Immature natural killer cell (primary cell): ENCODE data around the gene MISP3. TPM values are rescaled to one million over a fixed set of nuclear protein-coding genes. Genes with fewer than 3 reads are reported as not detected.

Experiments
- DNase-seq, 3 donors: peaks; one replicate each; pipeline ENCODE4 v3.0.0; 2022; ENCODE audit warnings: mixed read lengths in 1 of 3
- H3K27ac Mint-ChIP-seq, 6 donors: one replicate each; pipeline ENCODE4 v1.8.0; 2020; ENCODE audit warnings: mixed read lengths in 6 of 6, mild to moderate bottlenecking in 5 of 6, inconsistent platforms in 4 of 6, moderate library complexity in 3 of 6
- H3K27me3 Mint-ChIP-seq, 3 donors: one replicate each; pipeline ENCODE4 v1.8.0; 2020 to 2021; ENCODE audit warnings: low read depth in 3 of 3, mild to moderate bottlenecking in 3 of 3, mixed read lengths in 3 of 3, moderate library complexity in 3 of 3, inconsistent platforms in 1 of 3
- H3K36me3 Mint-ChIP-seq, 3 donors: one replicate each; pipeline ENCODE4 v1.8.0; 2020; ENCODE audit warnings: mixed read lengths in 3 of 3, inconsistent platforms in 2 of 3, mild to moderate bottlenecking in 2 of 3
- H3K4me1 Mint-ChIP-seq, 2 donors: one replicate each; pipeline ENCODE4 v1.8.0; 2020; ENCODE audit warnings: inconsistent platforms in 2 of 2, mild to moderate bottlenecking in 2 of 2, mixed read lengths in 2 of 2, moderate library complexity in 1 of 2
- H3K4me3 Mint-ChIP-seq, 5 donors: one replicate each; pipeline ENCODE4 v1.8.0; 2020; ENCODE audit warnings: mild to moderate bottlenecking in 5 of 5, mixed read lengths in 5 of 5, inconsistent platforms in 3 of 5, moderate library complexity in 3 of 5
- H3K9me3 Mint-ChIP-seq, 6 donors: one replicate each; pipeline ENCODE4 v1.8.0; 2020; ENCODE audit warnings: mild to moderate bottlenecking in 6 of 6, mixed read lengths in 6 of 6, inconsistent platforms in 4 of 6, moderate library complexity in 3 of 6
- polyA plus RNA-seq, 3 donors: library from polyadenylated mRNA; unstranded; fragments of 300-500 nt; fragmentation: Illumina TruSeq; gene quantifications; one replicate each; pipeline ENCODE4 v1.2.3, GENCODE V29; 2021

MISP3 gene
- polyA plus RNA-seq, 3 donors from 2014 or later = 0.62 to 2.9 (median 2.1) TPM

- Mint-ChIP-seq H3K4me1 (peaks cover 18 to 22% of the 10 kb centered on the region in 2 donors), H3K9me3 (peaks cover 0 to 5% (median 0%) of the 10 kb centered on the region in 6 donors), H3K27me3 (peaks cover 11 to 21% (median 18%) of the 10 kb centered on the region in 3 donors), H3K27ac (peak within 1 kb of the TSS; percentile 93 to 99 (median 98)), H3K36me3 (peaks cover 0 to 3% (median 0%) of the 10 kb centered on the region in 3 donors), H3K4me3 (peak within 1 kb of the TSS; percentile 99 to 100 (median 100))
- DNase-seq = peak in 2 of 3 donors; percentile 78 to 83
Observed at GRCh38 chr19:14090509-14091080, 18.0 kb downstream of the MISP3 start, which contains the start of gene SAMD1. SAMD1 (minus strand) TSS chr19:14090751.

GRCh38 chr19:14091081-14091812, 18.7 kb downstream of the MISP3 start:
- H3K36me3 Mint-ChIP-seq = peaks cover 0 to 3% (median 0%) of the 10 kb centered on the region in 3 donors

GRCh38 chr19:14091813-14092462, 19.4 kb downstream of the MISP3 start:
- Mint-ChIP-seq H3K4me1 (peaks cover 18 to 22% of the 10 kb centered on the region in 2 donors), H3K4me3 (peak overlapping the region; percentile 99 to 100 (median 100)), H3K9me3 (peaks cover 0 to 5% (median 0%) of the 10 kb centered on the region in 6 donors), H3K27ac (peak overlapping the region; percentile 93 to 99 (median 98)), H3K27me3 (peaks cover 11 to 21% (median 18%) of the 10 kb centered on the region in 3 donors), H3K36me3 (peaks cover 0 to 8% (median 0%) of the 10 kb centered on the region in 3 donors)
- DNase-seq = no peak

More at GRCh38 chr19:14091081-14091812, 18.7 kb downstream of the MISP3 start:
- peak; percentile 71 to 76 (median 76) for DNase-seq
- peaks cover 0 to 5% (median 0%) of the 10 kb centered on the region in 6 donors for H3K9me3 Mint-ChIP-seq
- peak overlapping the region; percentile 99 to 100 (median 100) for H3K4me3 Mint-ChIP-seq
- H3K27ac Mint-ChIP-seq = peak overlapping the region; percentile 93 to 99 (median 98)
- H3K27me3 Mint-ChIP-seq = peaks cover 11 to 21% (median 18%) of the 10 kb centered on the region in 3 donors
- H3K4me1 Mint-ChIP-seq = peaks cover 18 to 22% of the 10 kb centered on the region in 2 donors

- DNase-seq = no peak
- Mint-ChIP-seq H3K36me3 (peaks cover 0 to 14% (median 0%) of the 10 kb centered on the region in 3 donors), H3K9me3 (peaks cover 0 to 5% (median 0%) of the 10 kb centered on the region in 6 donors), H3K27ac (peak overlapping the region in 4 of 6 donors; percentile 29 to 74 (median 55)), H3K27me3 (peaks cover 11 to 21% (median 18%) of the 10 kb centered on the region in 3 donors), H3K4me3 (peak overlapping the region; percentile 5 to 55 (median 54)), H3K4me1 (peaks cover 15 to 22% of the 10 kb centered on the region in 2 donors)
Observed at GRCh38 chr19:14093117-14093823, 20.7 kb downstream of the MISP3 start.

- DNase-seq = no peak
- H3K4me3 Mint-ChIP-seq = no peak overlapping the region
- peak overlapping the region in 2 of 6 donors; percentile 3 to 22 for H3K27ac Mint-ChIP-seq
- H3K9me3 Mint-ChIP-seq = peaks cover 0 to 5% (median 0%) of the 10 kb centered on the region in 6 donors
- peaks cover 0 to 11% (median 0%) of the 10 kb centered on the region in 3 donors for H3K36me3 Mint-ChIP-seq
- H3K27me3 Mint-ChIP-seq = peaks cover 6 to 17% (median 15%) of the 10 kb centered on the region in 3 donors
- H3K4me1 Mint-ChIP-seq = peaks cover 11 to 17% of the 10 kb centered on the region in 2 donors
Observed at GRCh38 chr19:14094854-14095253, 22.3 kb downstream of the MISP3 start.

- peaks cover 4 to 16% (median 5%) of the 10 kb centered on the region in 3 donors for H3K36me3 Mint-ChIP-seq
- peaks cover 0 to 5% (median 0%) of the 10 kb centered on the region in 6 donors for H3K9me3 Mint-ChIP-seq
- no peak overlapping the region for H3K27ac Mint-ChIP-seq
- no peak overlapping the region for H3K4me3 Mint-ChIP-seq
- peaks cover 1 to 13% (median 10%) of the 10 kb centered on the region in 3 donors for H3K27me3 Mint-ChIP-seq
- peaks cover 10 to 14% of the 10 kb centered on the region in 2 donors for H3K4me1 Mint-ChIP-seq
- no peak for DNase-seq
Observed at GRCh38 chr19:14096272-14096992, 23.8 kb downstream of the MISP3 start.

GRCh38 chr19:14097532-14098151, 25.1 kb downstream of the MISP3 start:
- peaks cover 2 to 7% of the 10 kb centered on the region in 2 donors for H3K4me1 Mint-ChIP-seq
- DNase-seq = no peak
- H3K9me3 Mint-ChIP-seq = peaks cover 0 to 5% (median 0%) of the 10 kb centered on the region in 6 donors
- H3K4me3 Mint-ChIP-seq = no peak overlapping the region
- no peak overlapping the region for H3K27ac Mint-ChIP-seq
- H3K36me3 Mint-ChIP-seq = peaks cover 4 to 16% (median 5%) of the 10 kb centered on the region in 3 donors
- H3K27me3 Mint-ChIP-seq = peaks cover 0 to 6% (median 5%) of the 10 kb centered on the region in 3 donors

GRCh38 chr19:14101003-14101545, 28.5 kb downstream of the MISP3 start:
- H3K9me3 Mint-ChIP-seq = no peaks in the 10 kb centered on the region
- H3K4me3 Mint-ChIP-seq = no peak overlapping the region
- no peaks in the 10 kb centered on the region for H3K4me1 Mint-ChIP-seq
- no peaks in the 10 kb centered on the region for H3K27me3 Mint-ChIP-seq
- peaks cover 4 to 24% (median 5%) of the 10 kb centered on the region in 3 donors for H3K36me3 Mint-ChIP-seq
- DNase-seq = no peak
- no peak overlapping the region for H3K27ac Mint-ChIP-seq

GRCh38 chr19:14102102-14102696, 29.6 kb downstream of the MISP3 start:
- no peaks in the 10 kb centered on the region for H3K4me1 Mint-ChIP-seq
- H3K27ac Mint-ChIP-seq = no peak overlapping the region
- no peak for DNase-seq
- no peak overlapping the region for H3K4me3 Mint-ChIP-seq
- H3K36me3 Mint-ChIP-seq = peaks cover 4 to 19% (median 5%) of the 10 kb centered on the region in 3 donors
- H3K27me3 Mint-ChIP-seq = no peaks in the 10 kb centered on the region
- no peaks in the 10 kb centered on the region for H3K9me3 Mint-ChIP-seq

- Mint-ChIP-seq H3K27ac (no peak overlapping the region), H3K4me3 (no peak overlapping the region), H3K4me1 (no peaks in the 10 kb centered on the region), H3K27me3 (no peaks in the 10 kb centered on the region), H3K9me3 (no peaks in the 10 kb centered on the region), H3K36me3 (peaks cover 4 to 17% (median 5%) of the 10 kb centered on the region in 3 donors)
- DNase-seq = no peak
Observed at GRCh38 chr19:14102756-14103155, 30.2 kb downstream of the MISP3 start.

- DNase-seq = no peak
- Mint-ChIP-seq H3K9me3 (no peaks in the 10 kb centered on the region), H3K4me3 (no peak overlapping the region), H3K4me1 (no peaks in the 10 kb centered on the region), H3K36me3 (peaks cover 4 to 13% (median 5%) of the 10 kb centered on the region in 3 donors), H3K27ac (no peak overlapping the region), H3K27me3 (no peaks in the 10 kb centered on the region)
Observed at GRCh38 chr19:14103310-14103709, 30.7 kb downstream of the MISP3 start.

GRCh38 chr19:14105680-14106079, 33.1 kb downstream of the MISP3 start:
- H3K9me3 Mint-ChIP-seq = no peaks in the 10 kb centered on the region
- peaks cover 3 to 12% (median 3%) of the 10 kb centered on the region in 3 donors for H3K36me3 Mint-ChIP-seq
- H3K4me3 Mint-ChIP-seq = no peak overlapping the region
- H3K27me3 Mint-ChIP-seq = no peaks in the 10 kb centered on the region
- no peak overlapping the region for H3K27ac Mint-ChIP-seq
- H3K4me1 Mint-ChIP-seq = no peaks in the 10 kb centered on the region
- no peak for DNase-seq
